Prostate gland (tissue), 2 donors: ENCODE results near the gene PHACTR2.
"Not testable (repeated sequence)": the region's sequence is repeated elsewhere in the genome, so short reads cannot be mapped to it uniquely, and the experiment has no call there.

Source experiments
- POLR2A ChIP-seq: fragments of 450-650 bp; IDR thresholded peaks from one replicate; pipeline ENCODE4 v1.6.1; 2016; ENCODE audit warnings: antibody characterized with exemption, mild to moderate bottlenecking
- POLR2AphosphoS5 ChIP-seq: sonication (generic); formaldehyde crosslinking; IDR thresholded peaks from one replicate; pipeline ENCODE4 v1.6.1; 2017; ENCODE audit warnings: antibody characterized with exemption
- TF ChIP-seq, protein P1 (sequence below), 4 experiments: fragments of 200-600 bp in 2 of 4; fragments of 450-650 bp in 2 of 4; sonication (generic) in 2 of 4; IDR thresholded peaks; 1 replicate in 3 of 4; 2 replicates in 1 of 4; pipeline ENCODE4 v1.5.1; 2016 to 2019; ENCODE audit warnings: antibody characterized with exemption in 4 of 4, mild to moderate bottlenecking in 2 of 4, moderate library complexity in 2 of 4

- TF ChIP-seq POLR2AphosphoS5, POLR2A: not testable (repeated sequence)
- TF ChIP-seq, protein P1, sequence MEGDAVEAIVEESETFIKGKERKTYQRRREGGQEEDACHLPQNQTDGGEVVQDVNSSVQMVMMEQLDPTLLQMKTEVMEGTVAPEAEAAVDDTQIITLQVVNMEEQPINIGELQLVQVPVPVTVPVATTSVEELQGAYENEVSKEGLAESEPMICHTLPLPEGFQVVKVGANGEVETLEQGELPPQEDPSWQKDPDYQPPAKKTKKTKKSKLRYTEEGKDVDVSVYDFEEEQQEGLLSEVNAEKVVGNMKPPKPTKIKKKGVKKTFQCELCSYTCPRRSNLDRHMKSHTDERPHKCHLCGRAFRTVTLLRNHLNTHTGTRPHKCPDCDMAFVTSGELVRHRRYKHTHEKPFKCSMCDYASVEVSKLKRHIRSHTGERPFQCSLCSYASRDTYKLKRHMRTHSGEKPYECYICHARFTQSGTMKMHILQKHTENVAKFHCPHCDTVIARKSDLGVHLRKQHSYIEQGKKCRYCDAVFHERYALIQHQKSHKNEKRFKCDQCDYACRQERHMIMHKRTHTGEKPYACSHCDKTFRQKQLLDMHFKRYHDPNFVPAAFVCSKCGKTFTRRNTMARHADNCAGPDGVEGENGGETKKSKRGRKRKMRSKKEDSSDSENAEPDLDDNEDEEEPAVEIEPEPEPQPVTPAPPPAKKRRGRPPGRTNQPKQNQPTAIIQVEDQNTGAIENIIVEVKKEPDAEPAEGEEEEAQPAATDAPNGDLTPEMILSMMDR (IDR thresholded peaks at IDR 0.05) = not testable (repeated sequence)
Measured at GRCh38 chr6:143796551-143796950, 118.8 kb downstream of the PHACTR2 start.
